Measurements from ENCODE around the gene APEH.

Gene APEH

GRCh38 chr3:49639551-49639950 is 34.6 kb upstream of the APEH start:
- no peak for DNase-seq (ENCODE audit: low spot score)
- in situ Hi-C loops (cut with MboI; ENCODE audit: low pct_unique_long_range_greater_than_20kb, low sequenced_read_pairs, unreplicated experiment), result no loop called here
- no peak for TF ChIP-seq CTCF (IDR thresholded peaks at IDR 0.05; ENCODE audit: extremely low read depth, insufficient read depth, missing control alignments)

DNA sequence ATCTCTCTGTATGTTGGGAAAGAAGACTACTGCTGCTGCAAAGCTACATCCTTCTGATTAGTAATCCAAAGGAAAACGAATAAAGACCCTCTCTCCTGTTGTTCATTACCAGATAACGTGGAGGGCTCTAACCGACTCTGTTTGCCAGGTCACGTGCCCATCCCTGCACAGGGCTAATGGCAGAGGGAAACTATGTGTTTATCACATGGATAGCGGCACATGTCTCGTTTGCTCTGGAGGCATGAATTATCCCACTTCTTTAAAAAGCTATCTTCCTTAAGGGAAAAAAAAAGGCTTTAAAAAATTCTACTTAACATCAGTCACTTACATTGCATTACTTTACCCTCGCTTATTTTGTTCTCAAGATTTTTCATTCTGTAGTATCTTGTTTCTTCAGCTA is 32.9 kb upstream of the APEH start:
- in situ Hi-C loops (cut with MboI; ENCODE audit: low pct_unique_long_range_greater_than_20kb, low sequenced_read_pairs, unreplicated experiment), result no loop called here
- DNase-seq (ENCODE audit: low spot score), result no peak

DNA sequence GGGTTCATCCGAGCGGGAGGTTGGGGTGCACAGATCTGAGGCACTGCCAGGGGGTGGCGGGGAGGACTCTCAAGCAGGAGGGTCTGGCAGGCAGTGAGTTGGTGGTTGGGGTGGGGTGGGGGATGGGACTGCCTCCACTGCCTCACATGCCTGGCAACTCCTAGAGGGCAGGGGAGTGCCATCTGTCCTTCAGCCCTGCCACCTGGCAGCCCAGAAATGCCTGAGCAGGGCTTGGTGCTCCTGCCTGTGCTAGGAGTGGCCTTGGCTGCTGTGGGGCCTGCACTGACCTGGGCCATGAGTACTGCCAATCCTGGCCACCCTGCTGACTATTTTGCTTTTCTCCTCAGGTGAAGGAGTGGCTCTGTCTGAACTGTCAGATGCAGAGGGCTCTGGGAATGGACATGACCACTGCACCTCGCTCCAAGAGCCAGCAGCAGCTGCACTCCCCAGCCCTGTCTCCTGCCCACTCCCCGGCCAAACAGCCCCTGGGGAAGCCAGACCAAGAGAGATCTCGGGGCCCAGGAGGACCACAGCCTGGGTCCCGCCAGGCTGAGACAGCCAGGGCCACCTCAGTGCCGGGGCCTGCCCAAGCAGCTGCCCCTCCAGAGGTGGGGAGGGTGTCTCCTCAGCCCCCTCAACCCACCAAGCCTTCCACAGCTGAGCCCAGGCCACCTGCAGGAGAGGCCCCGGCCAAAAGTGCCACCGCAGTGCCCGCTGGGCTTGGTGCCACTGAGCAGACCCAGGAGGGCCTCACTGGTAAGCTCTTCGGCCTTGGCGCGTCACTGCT is 32.0 kb upstream of the APEH start:
- in situ Hi-C loops (cut with MboI; ENCODE audit: low pct_unique_long_range_greater_than_20kb, low sequenced_read_pairs, unreplicated experiment), result no loop called here

More for the DNA sequence above, 32.9 kb upstream of the APEH start:
- TF ChIP-seq CTCF (IDR thresholded peaks at IDR 0.05; ENCODE audit: extremely low read depth, insufficient read depth, missing control alignments), result no peak

DNA sequence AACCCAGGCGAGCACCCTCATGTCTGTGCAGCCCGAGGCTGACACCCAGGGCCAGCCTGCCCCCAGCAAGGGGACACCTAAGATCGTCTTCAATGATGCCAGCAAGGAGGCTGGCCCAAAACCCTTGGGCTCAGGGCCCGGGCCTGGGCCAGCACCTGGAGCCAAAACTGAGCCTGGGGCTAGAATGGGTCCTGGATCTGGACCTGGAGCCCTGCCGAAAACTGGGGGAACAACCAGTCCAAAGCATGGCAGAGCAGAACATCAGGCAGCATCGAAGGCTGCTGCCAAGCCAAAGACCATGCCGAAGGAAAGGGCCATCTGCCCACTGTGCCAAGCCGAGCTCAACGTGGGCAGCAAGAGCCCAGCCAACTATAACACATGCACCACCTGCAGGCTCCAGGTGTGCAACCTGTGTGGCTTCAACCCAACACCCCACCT is 31.4 kb upstream of the APEH start:
- no peak for DNase-seq (ENCODE audit: low spot score)
- in situ Hi-C loops (cut with MboI; ENCODE audit: low pct_unique_long_range_greater_than_20kb, low sequenced_read_pairs, unreplicated experiment), result no loop called here
- TF ChIP-seq CTCF (IDR thresholded peaks at IDR 0.05; ENCODE audit: extremely low read depth, insufficient read depth, missing control alignments), result no peak

More for the DNA sequence above, 32.0 kb upstream of the APEH start:
- TF ChIP-seq CTCF (IDR thresholded peaks at IDR 0.05; ENCODE audit: extremely low read depth, insufficient read depth, missing control alignments), result no peak
- no peak for DNase-seq (ENCODE audit: low spot score)

DNA sequence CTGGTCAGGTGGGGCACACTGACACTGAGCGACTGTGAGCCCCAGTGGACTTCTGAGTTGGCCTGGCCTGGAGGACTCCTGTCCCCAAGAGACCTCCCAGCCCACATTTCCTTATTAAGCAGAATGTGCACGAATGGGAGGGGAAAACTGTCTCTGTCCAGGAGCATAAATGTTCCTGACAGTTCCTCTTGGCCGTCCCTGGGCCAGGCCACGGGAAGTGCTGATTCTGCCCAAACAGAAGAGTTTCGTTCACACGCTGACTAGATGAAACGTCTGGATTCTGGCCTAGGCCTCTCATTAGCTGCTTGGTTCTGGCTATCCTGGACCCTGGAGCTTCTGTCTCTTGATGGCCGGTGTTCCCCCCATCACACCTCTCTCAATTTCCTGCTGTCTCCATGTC is 29.5 kb upstream of the APEH start:
- no peak for TF ChIP-seq CTCF (IDR thresholded peaks at IDR 0.05; ENCODE audit: extremely low read depth, insufficient read depth, missing control alignments)
- no peak for DNase-seq (ENCODE audit: low spot score)
- in situ Hi-C loops (cut with MboI; ENCODE audit: low pct_unique_long_range_greater_than_20kb, low sequenced_read_pairs, unreplicated experiment), result no loop called here

DNA sequence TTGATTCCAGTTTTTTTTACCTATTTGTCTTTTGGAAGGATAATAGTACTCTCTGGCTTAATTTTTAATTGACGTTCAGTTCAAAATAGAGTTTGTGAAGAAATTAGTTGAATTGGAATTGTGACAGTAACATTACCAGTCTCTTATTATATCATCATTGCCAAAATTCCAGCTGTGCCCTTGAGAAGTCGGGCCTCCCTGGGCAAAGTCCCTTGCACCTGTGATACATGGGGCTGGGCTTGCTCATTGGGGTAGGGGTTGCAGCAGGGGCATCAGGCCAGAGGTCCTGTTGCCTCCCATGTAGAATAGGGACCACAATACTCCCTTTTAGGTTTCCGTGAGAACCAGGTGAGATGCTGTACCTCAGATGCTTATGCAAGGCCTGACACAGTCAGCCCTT is 27.9 kb upstream of the APEH start:
- in situ Hi-C loops (cut with MboI; ENCODE audit: low pct_unique_long_range_greater_than_20kb, low sequenced_read_pairs, unreplicated experiment), result no loop called here
- DNase-seq (ENCODE audit: low spot score), result no peak
- no peak for TF ChIP-seq CTCF (IDR thresholded peaks at IDR 0.05; ENCODE audit: extremely low read depth, insufficient read depth, missing control alignments)
